Astrocyte of the cerebellum (primary cell): ENCODE results near the gene ZNF691.
"Not testable (repeated sequence)": the region's sequence is repeated elsewhere in the genome, so short reads cannot be mapped to it uniquely, and the experiment has no call there.

ENCODE experiments used
- DNase-seq: peaks from one replicate; pipeline ENCODE4 v3.0.0-alpha.2; 2011; ENCODE audit warnings: low read depth
- H3K4me3 ChIP-seq: 2 replicates; pipeline ENCODE4 v1.5.1; 2011; ENCODE audit warnings: mild to moderate bottlenecking, low read depth, low read length, moderate library complexity
- in situ Hi-C: cut with HindIII; loops from 2 replicates; pipeline ENCODE4 v1.10.0; 2017; ENCODE audit warnings: low sequenced_read_pairs
- TF ChIP-seq, protein P1 (sequence below): IDR thresholded peaks from 2 replicates; pipeline ENCODE4 v1.5.1; 2012; ENCODE audit warnings: low read length, low read depth, moderate library complexity, mild to moderate bottlenecking; ENCODE audit errors: missing control alignments

ZNF691 gene

DNA sequence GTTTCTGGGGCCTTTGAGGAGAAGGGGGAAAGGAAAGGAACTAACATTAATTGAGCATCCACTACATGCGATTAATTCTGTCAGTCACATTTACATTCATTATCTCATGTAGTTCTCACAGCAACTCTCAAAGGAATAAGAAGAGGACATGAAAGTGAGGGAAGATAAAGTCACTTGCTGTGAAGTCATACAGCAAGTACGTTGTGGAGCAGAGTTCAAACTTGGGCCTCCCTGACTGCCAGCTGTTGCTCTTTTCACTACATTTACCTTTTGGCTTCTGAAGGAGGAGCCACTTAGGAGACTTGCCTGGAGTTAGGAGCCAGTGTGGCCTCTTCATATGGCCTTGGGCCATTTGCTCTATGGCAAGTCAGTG is 6.2 kb downstream of the ZNF691 start:
- H3K4me3 ChIP-seq, result no peak overlapping the region
- in situ Hi-C loops, result no loop called here
- DNase-seq, result no peak
- TF ChIP-seq, protein P1, sequence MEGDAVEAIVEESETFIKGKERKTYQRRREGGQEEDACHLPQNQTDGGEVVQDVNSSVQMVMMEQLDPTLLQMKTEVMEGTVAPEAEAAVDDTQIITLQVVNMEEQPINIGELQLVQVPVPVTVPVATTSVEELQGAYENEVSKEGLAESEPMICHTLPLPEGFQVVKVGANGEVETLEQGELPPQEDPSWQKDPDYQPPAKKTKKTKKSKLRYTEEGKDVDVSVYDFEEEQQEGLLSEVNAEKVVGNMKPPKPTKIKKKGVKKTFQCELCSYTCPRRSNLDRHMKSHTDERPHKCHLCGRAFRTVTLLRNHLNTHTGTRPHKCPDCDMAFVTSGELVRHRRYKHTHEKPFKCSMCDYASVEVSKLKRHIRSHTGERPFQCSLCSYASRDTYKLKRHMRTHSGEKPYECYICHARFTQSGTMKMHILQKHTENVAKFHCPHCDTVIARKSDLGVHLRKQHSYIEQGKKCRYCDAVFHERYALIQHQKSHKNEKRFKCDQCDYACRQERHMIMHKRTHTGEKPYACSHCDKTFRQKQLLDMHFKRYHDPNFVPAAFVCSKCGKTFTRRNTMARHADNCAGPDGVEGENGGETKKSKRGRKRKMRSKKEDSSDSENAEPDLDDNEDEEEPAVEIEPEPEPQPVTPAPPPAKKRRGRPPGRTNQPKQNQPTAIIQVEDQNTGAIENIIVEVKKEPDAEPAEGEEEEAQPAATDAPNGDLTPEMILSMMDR, result no peak

DNA sequence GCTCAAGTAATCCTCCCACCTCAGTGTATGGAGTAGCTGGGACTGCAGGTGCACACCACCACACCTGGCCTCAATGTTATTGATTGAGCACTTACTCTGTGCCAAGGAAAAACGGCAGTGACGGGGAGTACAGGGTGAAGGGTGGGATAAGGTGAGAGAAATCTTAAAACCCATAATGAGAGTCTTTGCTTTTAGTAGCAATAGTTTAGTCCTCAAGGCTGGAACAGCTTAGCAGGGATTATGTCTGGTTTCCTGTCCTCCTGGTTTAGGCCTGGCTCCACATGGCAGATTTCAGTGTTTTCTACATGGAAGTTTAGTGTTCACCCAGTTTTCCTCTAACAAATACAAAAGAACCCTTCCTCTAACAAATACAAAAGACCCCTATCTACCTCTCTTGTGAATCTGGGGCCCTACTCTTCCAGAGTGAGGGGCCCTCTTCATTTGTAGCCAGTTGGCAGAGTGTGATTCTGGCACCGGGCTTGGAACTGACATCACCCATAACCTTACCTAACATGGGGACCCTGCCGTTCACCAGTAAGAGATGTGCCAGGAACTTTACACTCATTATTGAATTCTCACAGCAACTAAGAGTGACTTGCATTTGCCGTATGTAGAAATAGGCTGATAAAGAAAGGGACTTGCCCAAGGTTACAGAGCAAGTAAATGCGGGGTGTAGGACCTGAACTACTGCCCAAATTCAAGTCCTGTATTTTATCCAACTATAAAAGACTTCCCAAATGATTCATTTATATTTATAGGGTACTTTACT is 6.9 kb downstream of the ZNF691 start:
- in situ Hi-C loops, result no loop called here
- TF ChIP-seq, protein P1, result no peak

DNA sequence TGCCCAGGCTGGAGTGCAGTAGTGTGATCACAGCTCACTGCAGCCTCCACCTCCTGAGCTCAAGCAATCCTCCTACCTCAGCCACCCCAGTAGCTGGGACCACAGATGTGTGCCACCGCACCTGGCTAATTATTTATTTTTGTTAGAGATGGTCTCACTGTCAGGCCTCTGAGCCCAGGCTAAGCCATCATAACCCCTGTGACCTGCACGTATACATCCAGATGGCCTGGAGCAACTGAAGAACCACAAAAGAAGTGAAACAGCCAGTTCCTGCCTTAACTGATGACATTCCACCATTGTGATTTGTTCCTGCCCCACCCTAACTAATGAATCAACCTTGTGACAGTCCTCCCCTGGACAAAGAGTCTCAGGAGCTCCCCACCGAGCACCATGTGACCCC is 10.1 kb downstream of the ZNF691 start:
- H3K4me3 ChIP-seq, DNase-seq, in situ Hi-C loops: not testable (repeated sequence)

More for the DNA sequence above, 6.9 kb downstream of the ZNF691 start:
- no peak for DNase-seq
- H3K4me3 ChIP-seq, result no peak overlapping the region

DNA sequence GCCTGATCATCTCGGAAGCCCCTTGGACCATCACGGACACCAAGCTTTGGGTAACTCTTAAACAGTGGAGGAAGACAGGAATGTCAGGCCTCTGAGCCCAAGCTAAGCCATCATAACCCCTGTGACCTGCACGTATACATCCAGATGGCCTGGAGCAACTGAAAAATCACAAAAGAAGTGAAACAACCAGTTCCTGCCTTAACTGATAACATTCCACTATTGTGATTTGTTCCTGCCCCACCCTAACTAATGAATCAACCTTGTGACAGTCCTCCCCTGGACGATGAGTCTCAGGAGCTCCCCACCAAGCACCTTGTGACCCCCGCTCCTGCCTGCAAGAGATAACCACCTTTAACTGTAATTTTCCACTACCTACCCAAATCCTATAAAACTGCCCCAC is 13.0 kb downstream of the ZNF691 start:
- DNase-seq, H3K4me3 ChIP-seq, in situ Hi-C loops: not testable (repeated sequence)

DNA sequence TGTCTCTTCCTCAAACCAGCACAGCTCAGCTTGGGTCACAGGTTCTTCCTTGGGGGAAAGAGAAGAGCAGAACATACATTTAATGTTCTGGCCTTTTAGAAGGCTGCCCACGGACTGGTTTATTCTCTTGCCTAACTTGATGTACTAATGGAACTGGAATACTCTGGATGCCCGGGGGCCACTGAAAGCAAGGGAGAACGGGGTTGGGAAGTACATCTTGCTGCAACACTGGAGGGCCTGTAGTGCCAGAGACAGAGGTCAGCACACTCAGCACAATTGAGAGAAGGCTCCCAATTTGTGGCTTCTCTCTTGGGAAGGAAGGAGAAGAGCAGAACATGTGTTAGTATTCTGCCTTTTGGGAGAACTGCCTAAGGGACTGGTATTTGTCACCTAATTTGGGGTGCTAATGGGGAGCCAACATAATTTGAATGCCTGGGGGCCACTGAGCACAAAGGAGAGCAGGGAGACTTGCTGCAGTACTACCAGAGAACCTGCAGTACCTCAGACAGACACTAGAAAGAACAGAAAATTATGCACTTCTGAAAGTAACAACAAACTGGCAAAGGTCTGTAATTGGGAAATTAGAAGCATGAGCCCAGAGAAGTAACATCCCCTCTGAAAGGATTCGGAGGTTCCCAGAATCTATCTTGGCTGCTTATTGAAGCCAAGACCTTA is 14.1 kb downstream of the ZNF691 start:
- TF ChIP-seq, protein P1, result no peak
- in situ Hi-C loops, result no loop called here
- no peak overlapping the region for H3K4me3 ChIP-seq
- DNase-seq, result no peak

DNA sequence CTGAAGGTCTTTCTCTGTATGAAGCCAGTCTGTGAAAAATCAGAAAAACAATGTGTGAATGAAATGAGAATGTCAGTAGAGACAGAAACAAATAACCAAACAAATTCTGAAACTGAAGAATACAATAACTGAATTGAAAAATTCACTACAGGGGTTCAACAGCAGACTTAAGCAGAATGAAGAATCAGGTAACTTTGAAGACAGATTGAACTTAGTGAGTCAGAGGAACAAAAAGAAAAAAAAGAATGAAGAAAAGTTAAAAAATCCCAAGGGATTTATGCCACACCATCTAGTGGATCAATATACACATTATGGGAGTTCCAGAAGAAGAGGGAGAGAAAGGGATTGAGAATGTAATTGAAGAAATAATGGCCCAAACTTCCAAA is 14.6 kb downstream of the ZNF691 start:
- in situ Hi-C loops, result no loop called here
- no peak overlapping the region for H3K4me3 ChIP-seq
- no peak for DNase-seq
- TF ChIP-seq, protein P1, result no peak

DNA sequence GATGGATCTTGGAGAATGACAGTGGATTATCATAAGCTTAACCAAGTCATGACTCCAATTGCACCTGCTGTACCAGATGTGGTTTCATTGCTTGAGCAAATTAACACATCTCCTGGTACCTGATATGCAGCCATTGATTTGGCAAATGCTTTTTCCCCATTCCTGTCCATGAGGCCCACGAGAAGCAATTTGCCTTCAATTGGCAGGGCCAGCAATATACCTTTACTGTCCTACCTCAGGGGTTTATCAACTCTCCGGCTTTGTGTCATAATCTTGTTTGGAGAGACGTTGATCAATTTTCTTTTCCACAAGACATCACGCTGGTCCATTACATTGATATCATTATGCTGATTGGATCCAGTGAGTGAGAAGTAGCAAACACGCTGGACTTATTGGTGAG is 20.1 kb downstream of the ZNF691 start:
- H3K4me3 ChIP-seq, result no peak overlapping the region
- no peak for DNase-seq
- in situ Hi-C loops, result no loop called here
- TF ChIP-seq, protein P1, result no peak

DNA sequence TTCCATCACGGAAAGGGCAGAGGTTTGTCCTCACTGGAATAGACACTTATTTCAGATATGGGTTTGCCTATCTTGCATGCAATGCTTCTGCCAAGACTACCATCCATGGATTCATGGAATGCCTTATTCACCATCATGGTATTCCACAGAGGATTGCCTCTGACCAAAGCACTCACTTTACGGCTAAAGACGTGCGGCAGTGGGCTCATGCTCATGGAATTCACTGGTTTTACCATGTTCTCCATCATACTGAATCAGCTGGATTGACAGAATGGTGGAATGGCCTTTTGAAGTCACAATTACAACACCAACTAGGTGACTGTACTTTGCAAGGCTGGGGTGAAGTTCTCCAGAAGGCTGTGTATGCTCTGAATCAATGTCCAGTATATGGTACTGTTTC is 22.1 kb downstream of the ZNF691 start:
- H3K4me3 ChIP-seq, in situ Hi-C loops, DNase-seq: not testable (repeated sequence)

DNA sequence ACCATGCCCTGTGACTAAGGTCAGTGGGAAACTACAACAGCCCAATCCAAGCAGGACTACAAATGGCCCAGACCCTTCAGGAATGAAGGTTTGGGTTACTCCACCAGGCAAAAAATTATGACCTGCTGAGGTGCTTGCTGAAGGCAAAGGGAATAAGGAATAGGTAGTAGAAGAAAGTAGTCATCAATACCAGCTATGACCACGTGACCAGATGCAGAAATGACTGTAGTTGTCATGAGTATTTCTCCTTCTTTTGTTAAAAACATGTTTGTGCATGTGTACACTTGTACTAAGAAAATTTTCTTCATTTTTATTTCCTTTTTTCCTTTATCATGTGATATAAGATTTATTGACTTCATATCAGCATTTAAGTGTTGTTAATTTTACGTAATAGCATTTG is 22.8 kb downstream of the ZNF691 start:
- DNase-seq, in situ Hi-C loops, H3K4me3 ChIP-seq: not testable (repeated sequence)

DNA sequence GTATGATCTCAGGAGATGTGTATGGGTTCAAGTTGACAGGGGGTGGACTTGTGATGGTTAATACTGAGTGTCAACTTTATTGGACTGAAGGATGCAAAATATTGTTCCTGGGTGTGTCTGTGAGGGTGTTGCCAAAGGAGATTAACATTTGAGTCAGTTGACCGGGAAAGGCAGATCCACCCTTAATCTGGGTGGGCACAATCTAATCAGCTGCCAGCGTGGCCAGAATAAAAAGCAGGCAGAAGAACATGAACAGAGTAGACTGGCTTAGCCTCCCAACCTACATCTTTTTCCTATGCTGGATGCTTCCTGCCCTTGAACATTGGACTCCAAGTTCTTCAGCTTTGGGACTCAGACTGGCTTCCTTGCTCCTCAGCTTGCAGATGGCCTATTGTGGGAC is 23.3 kb downstream of the ZNF691 start:
- H3K4me3 ChIP-seq, DNase-seq, in situ Hi-C loops: not testable (repeated sequence)

DNA sequence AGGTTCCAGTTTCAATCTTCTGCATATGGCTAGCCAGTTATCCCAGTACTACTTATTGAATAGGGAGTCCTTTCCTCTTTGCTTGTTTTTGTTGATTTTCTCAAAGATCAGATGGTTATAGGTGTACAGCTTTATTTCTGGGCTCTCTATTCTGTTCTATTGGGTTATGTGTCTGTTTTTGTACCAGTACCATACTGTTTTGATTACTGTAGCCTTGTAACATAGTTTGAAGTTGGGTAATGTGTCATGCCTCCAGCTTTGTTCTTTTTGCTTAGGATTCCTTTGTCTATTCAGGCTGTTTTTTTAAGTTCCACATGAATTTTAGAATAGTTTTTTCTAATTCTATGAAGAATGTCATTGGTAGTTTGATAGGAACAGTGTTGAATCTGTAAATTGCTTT is 26.7 kb downstream of the ZNF691 start:
- in situ Hi-C loops, H3K4me3 ChIP-seq, DNase-seq: not testable (repeated sequence)
